ENCODE results near the gene RDH13. TPM values are rescaled to one million over a fixed set of nuclear protein-coding genes. Genes with fewer than 3 reads are reported as not detected.
"Not testable (repeated sequence)": the region's sequence is repeated elsewhere in the genome, so short reads cannot be mapped to it uniquely, and the experiment has no call there.

Gene RDH13
- 100 to 1,000 TPM in 1 of 5 donors, 10 to 100 TPM in 4; 20.6 to 124 (median 28.8) TPM for total RNA-seq
- 10 to 100 TPM; 13.1 to 22.0 (median 20.3) TPM for polyA plus RNA-seq
- long read RNA-seq, donor 1, partial matches to known transcripts, result 5 of 6 reads
- long read RNA-seq, donor 1, other reads (novel, unspliced or antisense), result 0 of 6 reads
- long read RNA-seq, donor 2, partial matches to known transcripts, result 0 of 4 reads
- long read RNA-seq, donor 2, other reads (novel, unspliced or antisense), result 0 of 4 reads
- long read RNA-seq, donor 3, result 0 reads
- long read RNA-seq, donor 4, result 0 reads
- long read RNA-seq, donor 5, partial matches to known transcripts, result 7 of 9 reads
- long read RNA-seq, donor 5, other reads (novel, unspliced or antisense), result 0 of 9 reads
- long read RNA-seq, donor 6, transcript RDH13-223 (7 exons, 1,931 nt), result major isoform, 10 of 79 reads
- long read RNA-seq, donor 6, partial matches to known transcripts, result 66 of 79 reads
- long read RNA-seq, donor 6, other reads (novel, unspliced or antisense), result 0 of 79 reads
- long read RNA-seq, donor 7, result 0 reads
- long read RNA-seq, donor 8, partial matches to known transcripts, result 0 of 2 reads
- long read RNA-seq, donor 8, other reads (novel, unspliced or antisense), result 0 of 2 reads
- long read RNA-seq, donor 9, partial matches to known transcripts, result 13 of 16 reads
- long read RNA-seq, donor 9, other reads (novel, unspliced or antisense), result 0 of 16 reads
- long read RNA-seq, donor 10, partial matches to known transcripts, result 0 of 3 reads
- long read RNA-seq, donor 10, other reads (novel, unspliced or antisense), result 0 of 3 reads

GRCh38 chr19:55062735-55063491 is at the start of gene RDH13:
RDH13 (minus strand) TSS chr19:55063148; CDS start chr19:55063032, 116 bp downstream.
- intact Hi-C loops (cut with DNase I; ENCODE audit: low total_unique reads), result no loop called here
- peak; percentile 97 to 98 for DNase-seq
- TF ChIP-seq POLR2A (IDR thresholded peaks at IDR 0.05) (no peak), POLR2AphosphoS5 (IDR thresholded peaks at IDR 0.05) (peak in 2 of 3 donors; percentile 73 to 80)
- 1 to 2% (median 1%) methylated on average over 23 to 70 of the region's 70 CpGs for WGBS, 5 donors
- Histone ChIP-seq H3K4me1 (peaks cover 9 to 24% (median 19%) of the 10 kb centered on the region in 4 donors), H3K27ac (peak within 1 kb of the TSS; percentile 78 to 85 (median 84)), H3K9me3 (no peaks in the 10 kb centered on the region), H3K4me3 (peak within 1 kb of the TSS; percentile 74 to 93 (median 80)), H3K36me3 (peaks cover 13 to 23% (median 16%) of the 10 kb centered on the region in 4 donors), H3K27me3 (peaks cover 0 to 21% (median 0%) of the 10 kb centered on the region in 3 donors)

DNA sequence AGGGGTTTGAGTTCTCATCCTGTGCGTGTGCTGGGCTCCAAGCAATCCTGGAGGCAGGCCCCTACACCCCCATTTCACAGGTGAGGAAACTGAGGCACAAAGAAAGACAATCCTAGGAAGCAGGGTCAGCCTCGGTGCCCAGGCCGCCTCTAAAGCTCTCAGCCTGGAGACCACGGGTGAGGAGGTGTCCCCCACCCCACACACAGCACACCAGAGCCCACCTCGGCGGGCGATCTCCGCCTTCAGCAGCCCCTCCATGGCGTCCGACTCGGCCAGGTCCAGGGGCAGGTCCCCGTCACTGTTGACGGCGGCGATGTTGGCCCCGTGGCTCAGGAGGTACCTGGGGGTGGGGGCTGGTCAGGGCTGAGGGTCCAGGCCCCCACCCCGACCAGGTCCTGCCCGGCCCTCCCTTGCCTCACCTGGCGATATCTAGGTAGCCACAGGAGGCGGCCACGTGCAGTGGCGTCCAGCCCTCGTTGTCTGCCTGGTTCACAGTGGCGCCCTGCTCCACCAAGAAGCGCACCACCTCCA is 49.4 kb upstream of the RDH13 start:
- WGBS, 5 donors, result 87 to 94% (median 90%) methylated on average over 3 to 25 of the region's 25 CpGs

DNA sequence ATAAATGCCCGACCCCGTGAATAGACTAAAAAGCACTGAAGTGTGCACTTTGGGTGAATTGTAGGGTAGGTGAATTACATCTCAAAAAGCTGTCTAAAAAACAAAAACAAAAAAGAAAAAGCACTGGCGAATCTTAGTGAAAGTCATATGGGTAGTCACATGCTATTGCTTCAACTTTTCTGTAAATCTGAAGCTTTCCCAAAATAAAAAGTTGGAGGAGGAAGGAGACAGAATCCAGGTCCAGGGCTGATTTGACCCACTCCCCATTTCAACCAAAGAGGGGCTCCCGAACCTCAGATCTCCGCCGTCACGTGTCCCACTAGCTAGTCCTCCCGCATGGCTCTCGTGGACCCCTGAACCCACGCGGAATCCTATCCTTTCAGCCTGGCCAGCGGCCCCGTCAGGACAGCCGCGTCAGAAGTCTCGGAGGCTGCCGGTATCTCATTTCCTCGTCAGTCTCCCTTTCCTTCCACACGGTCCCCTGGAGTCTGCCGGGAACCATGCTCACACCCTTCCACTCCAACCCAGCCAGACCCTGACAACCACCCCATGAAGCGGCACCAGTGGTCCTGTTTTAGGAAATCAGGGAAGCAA is 48.4 kb upstream of the RDH13 start:
- H3K4me3 ChIP-seq, result no peak overlapping the region
- TF ChIP-seq POLR2A (IDR thresholded peaks at IDR 0.05) (no peak), CTCF (IDR thresholded peaks at IDR 0.05) (no peak), EP300 (IDR thresholded peaks at IDR 0.05) (no peak), POLR2AphosphoS5 (IDR thresholded peaks at IDR 0.05) (no peak)
- intact Hi-C loops (cut with DNase I; ENCODE audit: low total_unique reads), result no loop called here
- H3K36me3 ChIP-seq, result peaks cover 22 to 57% (median 41%) of the 10 kb centered on the region in 4 donors
- H3K4me1 ChIP-seq, result peaks cover 32 to 59% (median 42%) of the 10 kb centered on the region in 4 donors
- peak overlapping the region in 4 of 5 donors; percentile 78 to 95 (median 91) for H3K27ac ChIP-seq
- no peaks in the 10 kb centered on the region for H3K27me3 ChIP-seq
- H3K9me3 ChIP-seq, result no peaks in the 10 kb centered on the region
- no peak for DNase-seq
- 67 to 87% (median 82%) methylated on average over 21 of the region's 21 CpGs for WGBS, 5 donors

More for the DNA sequence above, 49.4 kb upstream of the RDH13 start:
- peaks cover 32 to 64% (median 46%) of the 10 kb centered on the region in 4 donors for H3K4me1 ChIP-seq
- no peak for DNase-seq
- peaks cover 22 to 49% (median 36%) of the 10 kb centered on the region in 4 donors for H3K36me3 ChIP-seq
- peak overlapping the region in 4 of 5 donors; percentile 78 to 95 (median 91) for H3K27ac ChIP-seq
- no peaks in the 10 kb centered on the region for H3K27me3 ChIP-seq
- intact Hi-C loops (cut with DNase I; ENCODE audit: low total_unique reads), result no loop called here
- TF ChIP-seq POLR2AphosphoS5 (IDR thresholded peaks at IDR 0.05) (no peak), EP300 (IDR thresholded peaks at IDR 0.05) (no peak), POLR2A (IDR thresholded peaks at IDR 0.05) (no peak), CTCF (IDR thresholded peaks at IDR 0.05) (no peak)
- no peak overlapping the region for H3K4me3 ChIP-seq
- H3K9me3 ChIP-seq, result no peaks in the 10 kb centered on the region

DNA sequence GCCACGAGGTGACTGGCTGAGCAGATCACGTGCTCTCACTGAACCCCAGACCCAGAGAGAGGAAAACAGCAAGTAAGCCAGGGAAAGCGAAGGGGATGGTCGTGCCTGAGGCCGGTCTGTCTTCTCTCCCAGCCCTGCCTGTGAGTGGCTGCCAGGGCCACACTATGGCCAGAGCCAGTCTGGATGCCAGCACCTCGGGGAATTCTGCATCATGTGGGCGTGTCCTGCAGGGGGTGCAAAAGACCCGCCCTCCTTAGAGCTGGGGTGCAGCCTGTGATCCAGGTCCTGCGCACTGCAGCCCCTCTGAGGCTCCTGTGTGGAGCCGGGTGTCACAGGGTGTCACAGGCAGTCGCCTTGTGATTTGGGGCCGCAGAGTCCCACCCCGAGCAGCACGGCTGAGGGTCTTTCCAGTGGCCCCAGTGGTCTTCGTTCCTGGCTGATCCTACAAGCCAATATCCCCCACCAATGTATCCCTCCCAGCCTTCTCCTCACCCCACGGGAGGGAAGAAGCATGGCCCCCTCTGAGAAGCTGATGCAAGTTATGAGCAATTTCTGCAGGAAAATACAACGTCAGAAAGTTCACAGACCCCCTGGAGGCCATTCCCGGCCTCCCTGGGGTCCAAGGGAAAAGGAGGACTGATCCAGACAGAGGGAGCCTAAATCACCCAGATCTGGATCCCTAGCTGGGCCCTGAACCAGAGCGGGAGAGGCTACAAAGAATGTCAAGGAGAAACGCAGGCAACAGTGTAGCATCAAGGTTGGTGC is 46.8 kb upstream of the RDH13 start:
- Histone ChIP-seq H3K4me3 (no peak overlapping the region), H3K36me3 (peaks cover 22 to 64% (median 51%) of the 10 kb centered on the region in 4 donors)

GRCh38 chr19:55107252-55107651 is 44.3 kb upstream of the RDH13 start:
- peaks cover 0 to 18% (median 4%) of the 10 kb centered on the region in 4 donors for H3K4me1 ChIP-seq
- H3K36me3 ChIP-seq, result peaks cover 25 to 66% (median 59%) of the 10 kb centered on the region in 4 donors
- H3K4me3 ChIP-seq; intact Hi-C loops (cut with DNase I; ENCODE audit: low total_unique reads); H3K9me3 ChIP-seq; H3K27me3 ChIP-seq; H3K27ac ChIP-seq; DNase-seq: not testable (repeated sequence)
- WGBS, 5 donors, result 90 to 100% (median 98%) methylated on average over 3 of the region's 3 CpGs

More for the DNA sequence above, 46.8 kb upstream of the RDH13 start:
- peak overlapping the region in 1 of 5 donors; percentile 54 for H3K27ac ChIP-seq
- WGBS, 5 donors, result 81 to 89% (median 86%) methylated on average over 16 to 20 of the region's 20 CpGs
- intact Hi-C loops (cut with DNase I; ENCODE audit: low total_unique reads), result no loop called here
- DNase-seq, result no peak
- TF ChIP-seq POLR2A (IDR thresholded peaks at IDR 0.05) (no peak), EP300 (IDR thresholded peaks at IDR 0.05) (no peak), POLR2AphosphoS5 (IDR thresholded peaks at IDR 0.05) (no peak), CTCF (IDR thresholded peaks at IDR 0.05) (no peak)
- H3K4me1 ChIP-seq, result peaks cover 17 to 42% (median 25%) of the 10 kb centered on the region in 4 donors
- H3K9me3 ChIP-seq, result no peaks in the 10 kb centered on the region
- no peaks in the 10 kb centered on the region for H3K27me3 ChIP-seq
